ENCODE measurements around the gene DCLK2. TPM values are rescaled to one million over a fixed set of nuclear protein-coding genes. Genes with fewer than 3 reads are reported as not detected.

DCLK2 gene
- total and polyA plus RNA-seq, 2 of the 4 experiments (the other 2 are of a cell fraction): 11.3 to 15.5 TPM

- TF ChIP-seq CHD1 (IDR thresholded peaks at IDR 0.05; ENCODE audit: low read depth, low read length) (no peak), NFE2L2 (IDR thresholded peaks at IDR 0.05; ENCODE audit: low read depth, low read length) (no peak), RFX5 (IDR thresholded peaks at IDR 0.05; ENCODE audit: low read depth, low read length) (no peak), ELK1 (IDR thresholded peaks at IDR 0.05; ENCODE audit: borderline replicate concordance, low read depth, low read length) (no peak), MXI1 (IDR thresholded peaks at IDR 0.05; ENCODE audit: borderline replicate concordance, low read depth, low read length) (no peak), POLR2A (IDR thresholded peaks at IDR 0.05; ENCODE audit: low read depth, low read length) (no peak), USF2 (IDR thresholded peaks at IDR 0.05; ENCODE audit: low read depth, low read length) (no peak), MAFK (IDR thresholded peaks at IDR 0.05; ENCODE audit: low read depth, low read length) (no peak), RAD21 (IDR thresholded peaks at IDR 0.05; ENCODE audit: low read length) (no peak), SMC3 (IDR thresholded peaks at IDR 0.05; ENCODE audit: low read depth, low read length) (no peak), FOS (IDR thresholded peaks at IDR 0.05; ENCODE audit: low read depth, low read length) (no peak), BHLHE40 (IDR thresholded peaks at IDR 0.05; ENCODE audit: low read depth, low read length) (no peak), CEBPB (IDR thresholded peaks at IDR 0.05; ENCODE audit: low read depth, low read length) (no peak), MAZ (IDR thresholded peaks at IDR 0.05; ENCODE audit: borderline replicate concordance, low read depth, low read length) (no peak), RCOR1 (IDR thresholded peaks at IDR 0.05; ENCODE audit: insufficient replicate concordance, low read length) (no peak)
- TF ChIP-seq, protein P1, sequence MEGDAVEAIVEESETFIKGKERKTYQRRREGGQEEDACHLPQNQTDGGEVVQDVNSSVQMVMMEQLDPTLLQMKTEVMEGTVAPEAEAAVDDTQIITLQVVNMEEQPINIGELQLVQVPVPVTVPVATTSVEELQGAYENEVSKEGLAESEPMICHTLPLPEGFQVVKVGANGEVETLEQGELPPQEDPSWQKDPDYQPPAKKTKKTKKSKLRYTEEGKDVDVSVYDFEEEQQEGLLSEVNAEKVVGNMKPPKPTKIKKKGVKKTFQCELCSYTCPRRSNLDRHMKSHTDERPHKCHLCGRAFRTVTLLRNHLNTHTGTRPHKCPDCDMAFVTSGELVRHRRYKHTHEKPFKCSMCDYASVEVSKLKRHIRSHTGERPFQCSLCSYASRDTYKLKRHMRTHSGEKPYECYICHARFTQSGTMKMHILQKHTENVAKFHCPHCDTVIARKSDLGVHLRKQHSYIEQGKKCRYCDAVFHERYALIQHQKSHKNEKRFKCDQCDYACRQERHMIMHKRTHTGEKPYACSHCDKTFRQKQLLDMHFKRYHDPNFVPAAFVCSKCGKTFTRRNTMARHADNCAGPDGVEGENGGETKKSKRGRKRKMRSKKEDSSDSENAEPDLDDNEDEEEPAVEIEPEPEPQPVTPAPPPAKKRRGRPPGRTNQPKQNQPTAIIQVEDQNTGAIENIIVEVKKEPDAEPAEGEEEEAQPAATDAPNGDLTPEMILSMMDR (conservative IDR thresholded peaks at IDR 0.05; ENCODE audit: low read depth, low read length): no peak
- BruUV-seq (replicated peaks): no TSS peak
- dilution Hi-C loops (cut with HindIII; ENCODE audit: low sequenced_read_pairs, unreplicated experiment) (no loop called here), in situ Hi-C loops (cut with MboI; ENCODE audit: low sequenced_read_pairs) (no loop called here), intact Hi-C loops (cut with micrococcal nuclease) (no loop called here)
- Histone ChIP-seq H4K20me1 (ENCODE audit: insufficient read depth, low read length) (no peaks in the 10 kb centered on the region), H3K27me3 (ENCODE audit: control insufficient read depth, insufficient read depth, low read length) (no peaks in the 10 kb centered on the region), H3K9me3 (ENCODE audit: control insufficient read depth, insufficient read depth, low read length) (no peaks in the 10 kb centered on the region), H3K23ac (ENCODE audit: low read depth, low read length) (no peak overlapping the region), H3K27ac (ENCODE audit: insufficient read depth, low read length) (no peak overlapping the region), H3K56ac (ENCODE audit: extremely low read depth, insufficient read depth, low read length) (no peak overlapping the region), H2BK120ac (ENCODE audit: low read depth, low read length) (no peak overlapping the region), H3K4me2 (ENCODE audit: low read depth, low read length) (no peak overlapping the region), H4K5ac (ENCODE audit: low read depth, low read length) (no peak overlapping the region), H3K18ac (ENCODE audit: low read depth, low read length) (no peak overlapping the region), H4K91ac (ENCODE audit: insufficient read depth, low read depth, low read length) (no peak overlapping the region), H4K8ac (ENCODE audit: low read depth in 2 of 2, low read length in 2 of 2) (no peak overlapping the region), H2AK9ac (replicated peaks; ENCODE audit: low read depth, low read length, poor library complexity) (no peak overlapping the region), H2BK5ac (ENCODE audit: low read depth, low read length, poor library complexity, severe bottlenecking) (no peak overlapping the region), H3K79me1 (ENCODE audit: low read depth in 1 of 2, low read length in 2 of 2) (peaks cover 10 to 16% of the 10 kb centered on the region in 2 experiments; a peak in 2 of 4 replicates), H3K36me3 (ENCODE audit: control insufficient read depth, insufficient read depth, low read length) (0 out of 2 replicates have a peak, but pooled peaks cover 1% of the 10 kb centered on the region), H3K4ac (ENCODE audit: low read depth, low read length) (no peak overlapping the region), H2AK5ac (ENCODE audit: low read depth, low read length) (no peak overlapping the region), H2BK15ac (ENCODE audit: low read depth, low read length) (no peak overlapping the region), H3K4me1 (ENCODE audit: control insufficient read depth, insufficient read depth, low read length) (peaks cover 3% of the 10 kb centered on the region), H2AFZ (replicated peaks; ENCODE audit: low read length, poor library complexity) (no peak overlapping the region), H3K4me3 (ENCODE audit: insufficient read depth, low read depth, low read length) (no peak overlapping the region), H2BK20ac (ENCODE audit: low read depth, low read length) (no peak overlapping the region), H3K14ac (replicated peaks; ENCODE audit: low read depth, low read length) (no peak overlapping the region), H3K9ac (ENCODE audit: low read depth, low read length) (no peak overlapping the region), H3K9me1 (ENCODE audit: insufficient read depth, low read length) (no peaks in the 10 kb centered on the region)
- ATAC-seq (ENCODE audit: low read depth) (no peak), DNase-seq (peak; percentile 62)
- POLR2A ChIA-PET (ENCODE audit: unreplicated experiment): no interaction called here
- CTCF ChIA-PET: no interaction called here
Observed at GRCh38 chr4:150181536-150181935, 103.3 kb downstream of the DCLK2 start.

All from IMR-90 (cell line).